ENCODE measurements around the gene WFIKKN1.

DNA sequence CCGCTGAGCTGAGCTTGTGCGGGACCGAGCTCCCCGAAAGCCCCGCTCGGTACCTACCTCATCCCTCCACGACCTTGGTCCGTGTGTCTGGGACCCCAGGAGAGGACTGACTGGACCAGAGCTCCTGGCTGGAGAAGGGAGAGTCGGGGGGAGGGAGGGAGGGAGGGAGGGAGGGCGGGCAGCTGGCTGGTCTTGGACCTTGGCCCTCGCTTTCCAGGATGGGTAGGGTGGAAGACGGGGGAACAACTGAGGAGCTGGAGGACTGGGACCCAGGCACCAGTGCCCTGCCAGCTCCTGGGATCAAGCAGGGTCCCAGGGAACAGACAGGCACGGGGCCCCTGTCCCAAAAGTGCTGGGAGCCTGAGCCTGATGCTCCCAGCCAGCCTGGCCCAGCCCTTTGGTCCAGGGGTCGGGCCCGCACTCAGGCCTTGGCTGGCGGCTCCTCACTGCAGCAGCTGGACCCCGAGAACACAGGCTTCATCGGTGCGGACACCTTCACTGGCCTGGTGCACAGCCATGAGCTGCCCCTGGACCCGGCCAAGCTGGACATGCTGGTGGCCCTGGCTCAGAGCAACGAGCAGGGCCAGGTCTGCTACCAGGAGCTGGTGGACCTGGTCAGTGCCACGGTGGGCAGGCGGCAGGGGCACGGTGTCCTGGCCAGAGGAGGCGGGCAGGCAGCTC, 45.2 kb downstream of the WFIKKN1 start:
- TF ChIP-seq TARDBP (IDR thresholded peaks at IDR 0.05) (no peak), BHLHE40 (IDR thresholded peaks at IDR 0.05; ENCODE audit: borderline replicate concordance) (no peak), FOXA1 (IDR thresholded peaks at IDR 0.05) (no peak), SP1 (IDR thresholded peaks at IDR 0.05) (no peak), CTBP1 (IDR thresholded peaks at IDR 0.05; ENCODE audit: borderline replicate concordance) (no peak), LEF1 (IDR thresholded peaks at IDR 0.05; ENCODE audit: borderline replicate concordance) (no peak), NFRKB (IDR thresholded peaks at IDR 0.05) (no peak), ELF4 (IDR thresholded peaks at IDR 0.05) (no peak), ZNF384 (IDR thresholded peaks at IDR 0.05) (no peak), ARNT (IDR thresholded peaks at IDR 0.05) (no peak), L3MBTL2 (conservative IDR thresholded peaks at IDR 0.05) (no peak), FOXM1 (IDR thresholded peaks at IDR 0.05; ENCODE audit: borderline replicate concordance) (no peak), SUZ12 (IDR thresholded peaks at IDR 0.05) (no peak)
